CD8-positive, alpha-beta memory T cell (primary cell): ENCODE data around the gene METTL8. TPM values are rescaled to one million over a fixed set of nuclear protein-coding genes. Genes with fewer than 3 reads are reported as not detected.

Experiments used
- CTCF ChIA-PET: fragments of 350-600 bp; sonication (Branson Sonifier 250); formaldehyde crosslinking; loops from one replicate; lab custom pipeline; 2021; ENCODE audit warnings: antibody characterized with exemption; lab: Charles Lee
- POLR2A ChIA-PET: fragments of 350-600 bp; sonication (Branson Sonifier 250); formaldehyde crosslinking; loops from one replicate; lab custom pipeline; 2021; ENCODE audit warnings: antibody characterized with exemption; lab: Charles Lee
- DNase-seq, 5 donors: peaks; one replicate each; pipeline versions ENCODE4 v3.0.0 to v3.0.0-alpha.2; 2020 to 2022; ENCODE audit warnings: mixed read lengths in 1 of 5
- H3K27ac ChIP-seq: one replicate; pipeline ENCODE4 v1.7.0; 2013; ENCODE audit warnings: low read depth, mild to moderate bottlenecking, low read length, moderate library complexity
- H3K27me3 ChIP-seq: 2 replicates; pipeline ENCODE4 v1.7.0; 2013; ENCODE audit warnings: low read length, mild to moderate bottlenecking; ENCODE audit not compliant: insufficient read depth, poor library complexity, severe bottlenecking
- H3K36me3 ChIP-seq: 2 replicates; pipeline ENCODE4 v1.7.0; 2013; ENCODE audit warnings: mild to moderate bottlenecking, low read length, moderate library complexity; ENCODE audit not compliant: insufficient read depth
- H3K4me1 ChIP-seq: 2 replicates; pipeline ENCODE4 v1.7.0; 2013; ENCODE audit warnings: mild to moderate bottlenecking, low read length, moderate library complexity; ENCODE audit not compliant: insufficient read depth
- H3K4me3 ChIP-seq: 2 replicates; pipeline ENCODE4 v1.7.0; 2013; ENCODE audit warnings: mild to moderate bottlenecking, low read length
- H3K9me3 ChIP-seq: 2 replicates; pipeline ENCODE4 v1.7.0; 2013; ENCODE audit warnings: mild to moderate bottlenecking, low read length
- H3K27ac Mint-ChIP-seq, 8 donors: one replicate each; pipeline ENCODE4 v1.8.0; 2020 to 2021; ENCODE audit warnings: mixed read lengths in 8 of 8, mild to moderate bottlenecking in 6 of 8, inconsistent platforms in 3 of 8, moderate library complexity in 3 of 8
- H3K27me3 Mint-ChIP-seq, 2 donors: one replicate each; pipeline ENCODE4 v1.8.0; 2020 to 2021; ENCODE audit warnings: mixed read lengths in 2 of 2, mild to moderate bottlenecking in 1 of 2, moderate library complexity in 1 of 2
- H3K36me3 Mint-ChIP-seq, 3 donors: one replicate each; pipeline ENCODE4 v1.8.0; 2020 to 2021; ENCODE audit warnings: mixed read lengths in 3 of 3, inconsistent platforms in 1 of 3, mild to moderate bottlenecking in 1 of 3
- H3K4me1 Mint-ChIP-seq, 3 donors: one replicate each; pipeline ENCODE4 v1.8.0; 2020 to 2021; ENCODE audit warnings: mixed read lengths in 3 of 3, inconsistent platforms in 1 of 3, mild to moderate bottlenecking in 1 of 3
- H3K4me3 Mint-ChIP-seq, 7 donors: one replicate each; pipeline ENCODE4 v1.8.0; 2020 to 2021; ENCODE audit warnings: mixed read lengths in 7 of 7, mild to moderate bottlenecking in 6 of 7, moderate library complexity in 4 of 7, inconsistent platforms in 2 of 7
- H3K9me3 Mint-ChIP-seq, 5 donors: one replicate each; pipeline ENCODE4 v1.8.0; 2020 to 2022; ENCODE audit warnings: mixed read lengths in 5 of 5, mild to moderate bottlenecking in 3 of 5, moderate library complexity in 2 of 5, inconsistent platforms in 1 of 5
- polyA plus RNA-seq: library from polyadenylated mRNA; unstranded; fragments of 300-500 nt; fragmentation: Illumina TruSeq; gene quantifications from one replicate; pipeline ENCODE4 v1.2.3, GENCODE V29; 2021
- total RNA-seq, 2 experiments: library from RNA; stranded (reverse); gene quantifications; one replicate each; pipeline ENCODE4 v1.2.3, GENCODE V29; 2021

Gene METTL8
- total and polyA plus RNA-seq, 3 experiments from 2014 or later: 16.6 to 50.5 (median 46.0) TPM

- H3K27me3 Mint-ChIP-seq: no peaks in the 10 kb centered on the region
- no peak for DNase-seq
- ChIA-PET CTCF (no interaction called here), POLR2A (no interaction called here)
- H3K4me1 Mint-ChIP-seq: peaks cover 7 to 22% (median 19%) of the 10 kb centered on the region in 3 donors
- Histone ChIP-seq H3K4me1 (no peaks in the 10 kb centered on the region), H3K9me3 (no peaks in the 10 kb centered on the region), H3K27ac (no peak overlapping the region), H3K4me3 (no peak overlapping the region), H3K36me3 (no peaks in the 10 kb centered on the region), H3K27me3 (no peaks in the 10 kb centered on the region)
- H3K9me3 Mint-ChIP-seq: peaks cover 0 to 4% (median 3%) of the 10 kb centered on the region in 5 donors
- no peaks in the 10 kb centered on the region for H3K36me3 Mint-ChIP-seq
- H3K27ac Mint-ChIP-seq: peak overlapping the region in 2 of 8 donors; percentile 5 to 31
- H3K4me3 Mint-ChIP-seq: no peak overlapping the region
These were observed 86.8 kb downstream of the METTL8 start for GRCh38 chr2:171346723-171347557.

GRCh38 chr2:171345971-171346722, 87.6 kb downstream of the METTL8 start:
- Mint-ChIP-seq H3K4me1 (peaks cover 7 to 23% (median 19%) of the 10 kb centered on the region in 3 donors), H3K36me3 (no peaks in the 10 kb centered on the region), H3K9me3 (peaks cover 0 to under 1% (median 0%) of the 10 kb centered on the region in 5 donors), H3K27ac (peak overlapping the region in 1 of 8 donors; percentile 31), H3K27me3 (no peaks in the 10 kb centered on the region), H3K4me3 (no peak overlapping the region)
- H3K9me3 ChIP-seq: no peaks in the 10 kb centered on the region
- H3K4me1 ChIP-seq: no peaks in the 10 kb centered on the region
- no peak overlapping the region for H3K27ac ChIP-seq
- H3K27me3 ChIP-seq: no peaks in the 10 kb centered on the region
- no peak overlapping the region for H3K4me3 ChIP-seq
- ChIA-PET CTCF (no interaction called here), POLR2A (no interaction called here)
- H3K36me3 ChIP-seq: no peaks in the 10 kb centered on the region
- DNase-seq: no peak

- Histone ChIP-seq H3K4me3 (no peak overlapping the region), H3K27me3 (no peaks in the 10 kb centered on the region), H3K9me3 (no peaks in the 10 kb centered on the region), H3K4me1 (no peaks in the 10 kb centered on the region), H3K36me3 (no peaks in the 10 kb centered on the region), H3K27ac (no peak overlapping the region)
- no peak for DNase-seq
- Mint-ChIP-seq H3K4me1 (peaks cover 7 to 23% (median 22%) of the 10 kb centered on the region in 3 donors), H3K9me3 (no peaks in the 10 kb centered on the region), H3K4me3 (no peak overlapping the region), H3K27me3 (no peaks in the 10 kb centered on the region), H3K27ac (no peak overlapping the region), H3K36me3 (peaks cover 0 to 2% (median 0%) of the 10 kb centered on the region in 3 donors)
- ChIA-PET POLR2A (no interaction called here), CTCF (no interaction called here)
These were observed 89.6 kb downstream of the METTL8 start for GRCh38 chr2:171344182-171344581.

GRCh38 chr2:171342067-171342413, 91.8 kb downstream of the METTL8 start:
- Mint-ChIP-seq H3K27me3 (no peaks in the 10 kb centered on the region), H3K36me3 (peaks cover 2 to 3% (median 2%) of the 10 kb centered on the region in 3 donors), H3K4me1 (peaks cover 7 to 18% (median 17%) of the 10 kb centered on the region in 3 donors), H3K9me3 (no peaks in the 10 kb centered on the region), H3K27ac (no peak overlapping the region), H3K4me3 (no peak overlapping the region)
- H3K27me3 ChIP-seq: no peaks in the 10 kb centered on the region
- no peak for DNase-seq
- ChIA-PET POLR2A (no interaction called here), CTCF (no interaction called here)
- no peak overlapping the region for H3K4me3 ChIP-seq
- H3K36me3 ChIP-seq: no peaks in the 10 kb centered on the region
- no peak overlapping the region for H3K27ac ChIP-seq
- H3K4me1 ChIP-seq: no peaks in the 10 kb centered on the region
- no peaks in the 10 kb centered on the region for H3K9me3 ChIP-seq

GRCh38 chr2:171341394-171342066, 92.3 kb downstream of the METTL8 start:
- Mint-ChIP-seq H3K27ac (no peak overlapping the region), H3K9me3 (no peaks in the 10 kb centered on the region), H3K27me3 (no peaks in the 10 kb centered on the region), H3K36me3 (peaks cover 2 to 4% (median 3%) of the 10 kb centered on the region in 3 donors), H3K4me3 (no peak overlapping the region), H3K4me1 (peaks cover 3 to 15% (median 14%) of the 10 kb centered on the region in 3 donors)
- no peaks in the 10 kb centered on the region for H3K9me3 ChIP-seq
- CTCF ChIA-PET: no interaction called here
- H3K27me3 ChIP-seq: no peaks in the 10 kb centered on the region
- H3K27ac ChIP-seq: no peak overlapping the region
- H3K4me1 ChIP-seq: no peaks in the 10 kb centered on the region
- POLR2A ChIA-PET: no interaction called here
- H3K4me3 ChIP-seq: no peak overlapping the region
- no peaks in the 10 kb centered on the region for H3K36me3 ChIP-seq
- DNase-seq: no peak

GRCh38 chr2:171334946-171335345, 98.8 kb downstream of the METTL8 start:
- no peak overlapping the region for H3K27ac ChIP-seq
- Mint-ChIP-seq H3K27ac (no peak overlapping the region), H3K9me3 (no peaks in the 10 kb centered on the region), H3K27me3 (no peaks in the 10 kb centered on the region), H3K4me1 (peaks cover 3 to 8% (median 5%) of the 10 kb centered on the region in 3 donors), H3K36me3 (peaks cover 2 to 8% (median 4%) of the 10 kb centered on the region in 3 donors), H3K4me3 (no peak overlapping the region)
- H3K4me3 ChIP-seq: no peak overlapping the region
- ChIA-PET CTCF (interaction anchor here (2.4 kb wide), 1 partner anchor 12 kb away, joined by 7 read pairs; no protein-coding TSS in a partner anchor), POLR2A (no interaction called here)
- no peaks in the 10 kb centered on the region for H3K36me3 ChIP-seq
- H3K27me3 ChIP-seq: no peaks in the 10 kb centered on the region
- H3K4me1 ChIP-seq: no peaks in the 10 kb centered on the region
- H3K9me3 ChIP-seq: no peaks in the 10 kb centered on the region
- DNase-seq: no peak

- H3K4me1 Mint-ChIP-seq: peaks cover 2 to 8% (median 3%) of the 10 kb centered on the region in 3 donors
- no peak for DNase-seq
- H3K27ac Mint-ChIP-seq: no peak overlapping the region
- Histone ChIP-seq H3K36me3 (no peaks in the 10 kb centered on the region), H3K27me3 (no peaks in the 10 kb centered on the region), H3K9me3 (no peaks in the 10 kb centered on the region), H3K4me3 (no peak overlapping the region), H3K27ac (no peak overlapping the region), H3K4me1 (no peaks in the 10 kb centered on the region)
- H3K9me3 Mint-ChIP-seq: no peaks in the 10 kb centered on the region
- peaks cover 0 to 8% (median 4%) of the 10 kb centered on the region in 3 donors for H3K36me3 Mint-ChIP-seq
- no peak overlapping the region for H3K4me3 Mint-ChIP-seq
- ChIA-PET POLR2A (interaction anchor here (0.5 kb wide), 1 partner anchor 43 kb away, joined by 4 read pairs; no protein-coding TSS in a partner anchor), CTCF (interaction anchor here (2.4 kb wide), 1 partner anchor 11 kb away, joined by 7 read pairs; no protein-coding TSS in a partner anchor)
- no peaks in the 10 kb centered on the region for H3K27me3 Mint-ChIP-seq
These were observed 99.6 kb downstream of the METTL8 start for GRCh38 chr2:171334171-171334570.
